Adipocyte (in vitro differentiated cells): ENCODE measurements around the gene TENM3.

Experiments used
- DNase-seq: peaks from one replicate; pipeline ENCODE4 v3.0.0-alpha.2; 2015; ENCODE audit warnings: low read depth
- H3K27me3 ChIP-seq: replicated peaks from 2 replicates; pipeline ENCODE4 v1.7.0; 2013; ENCODE audit warnings: mild to moderate bottlenecking, low read length, moderate library complexity; ENCODE audit not compliant: control insufficient read depth, insufficient read depth
- H3K36me3 ChIP-seq: 2 replicates; pipeline ENCODE4 v1.7.0; 2013; ENCODE audit warnings: low read length, mild to moderate bottlenecking, moderate library complexity; ENCODE audit not compliant: control insufficient read depth, insufficient read depth, severe bottlenecking
- H3K4me1 ChIP-seq: 2 replicates; pipeline ENCODE4 v1.7.0; 2013; ENCODE audit warnings: mild to moderate bottlenecking, low read length, moderate library complexity; ENCODE audit not compliant: control insufficient read depth, insufficient read depth
- H3K4me3 ChIP-seq: 2 replicates; pipeline ENCODE4 v1.7.0; 2013; ENCODE audit warnings: mild to moderate bottlenecking, low read length, moderate library complexity
- H3K9ac ChIP-seq: 2 replicates; pipeline ENCODE4 v1.7.0; 2013; ENCODE audit warnings: mild to moderate bottlenecking, low read length, moderate library complexity
- H3K9me3 ChIP-seq: 2 replicates; pipeline ENCODE4 v1.7.0; 2013; ENCODE audit warnings: mild to moderate bottlenecking, low read length, moderate library complexity; ENCODE audit not compliant: control insufficient read depth

TENM3 gene

GRCh38 chr4:182548156-182548555, 305.0 kb downstream of the TENM3 start:
- DNase-seq: no peak
- Histone ChIP-seq H3K36me3 (peaks cover 2% of the 10 kb centered on the region), H3K4me1 (no peaks in the 10 kb centered on the region), H3K27me3 (no peaks in the 10 kb centered on the region), H3K9me3 (no peaks in the 10 kb centered on the region), H3K9ac (no peak overlapping the region), H3K4me3 (no peak overlapping the region)

GRCh38 chr4:182549356-182549755, 306.2 kb downstream of the TENM3 start:
- no peak for DNase-seq
- peaks cover 6% of the 10 kb centered on the region for H3K4me1 ChIP-seq
- no peaks in the 10 kb centered on the region for H3K9me3 ChIP-seq
- H3K36me3 ChIP-seq: peaks cover 2% of the 10 kb centered on the region
- no peak overlapping the region for H3K4me3 ChIP-seq
- no peaks in the 10 kb centered on the region for H3K27me3 ChIP-seq
- H3K9ac ChIP-seq: no peak overlapping the region

- Histone ChIP-seq H3K27me3 (no peaks in the 10 kb centered on the region), H3K36me3 (peaks cover 2% of the 10 kb centered on the region), H3K4me3 (no peak overlapping the region), H3K9me3 (no peaks in the 10 kb centered on the region), H3K4me1 (peaks cover 23% of the 10 kb centered on the region), H3K9ac (no peak overlapping the region)
- no peak for DNase-seq
Measured at GRCh38 chr4:182552948-182553347, 309.7 kb downstream of the TENM3 start.

GRCh38 chr4:182553653-182554052, 310.5 kb downstream of the TENM3 start:
- peaks cover 23% of the 10 kb centered on the region for H3K4me1 ChIP-seq

GRCh38 chr4:182554736-182555135, 311.5 kb downstream of the TENM3 start:
- Histone ChIP-seq H3K4me3 (peak overlapping the region; percentile 78), H3K27me3 (no peaks in the 10 kb centered on the region), H3K36me3 (no peaks in the 10 kb centered on the region), H3K9ac (peak overlapping the region; percentile 66), H3K4me1 (peaks cover 23% of the 10 kb centered on the region), H3K9me3 (no peaks in the 10 kb centered on the region)
- no peak for DNase-seq

More at GRCh38 chr4:182553653-182554052, 310.5 kb downstream of the TENM3 start:
- Histone ChIP-seq H3K9me3 (no peaks in the 10 kb centered on the region), H3K9ac (peak overlapping the region; percentile 66), H3K4me3 (peak overlapping the region; percentile 78), H3K36me3 (no peaks in the 10 kb centered on the region), H3K27me3 (no peaks in the 10 kb centered on the region)
- DNase-seq: no peak

GRCh38 chr4:182555997-182556418, 312.8 kb downstream of the TENM3 start:
- H3K4me3 ChIP-seq: no peak overlapping the region
- H3K36me3 ChIP-seq: no peaks in the 10 kb centered on the region
- H3K4me1 ChIP-seq: peaks cover 23% of the 10 kb centered on the region
- peak; percentile 94 for DNase-seq
- H3K27me3 ChIP-seq: no peaks in the 10 kb centered on the region
- no peaks in the 10 kb centered on the region for H3K9me3 ChIP-seq
- no peak overlapping the region for H3K9ac ChIP-seq

- Histone ChIP-seq H3K9me3 (no peaks in the 10 kb centered on the region), H3K9ac (no peak overlapping the region), H3K27me3 (no peaks in the 10 kb centered on the region), H3K4me3 (no peak overlapping the region), H3K36me3 (no peaks in the 10 kb centered on the region), H3K4me1 (peaks cover 23% of the 10 kb centered on the region)
- peak; percentile 3 for DNase-seq
Measured at GRCh38 chr4:182556580-182556979, 313.4 kb downstream of the TENM3 start.

GRCh38 chr4:182560358-182560757, 317.2 kb downstream of the TENM3 start:
- no peak overlapping the region for H3K4me3 ChIP-seq
- DNase-seq: peak; percentile 11

GRCh38 chr4:182562350-182562749, 319.1 kb downstream of the TENM3 start:
- H3K9ac ChIP-seq: no peak overlapping the region
- H3K4me1 ChIP-seq: peaks cover 5% of the 10 kb centered on the region
- H3K4me3 ChIP-seq: no peak overlapping the region
- no peaks in the 10 kb centered on the region for H3K36me3 ChIP-seq
- DNase-seq: no peak
- no peaks in the 10 kb centered on the region for H3K9me3 ChIP-seq
- H3K27me3 ChIP-seq: no peaks in the 10 kb centered on the region

More at GRCh38 chr4:182560358-182560757, 317.2 kb downstream of the TENM3 start:
- Histone ChIP-seq H3K27me3 (no peaks in the 10 kb centered on the region), H3K9ac (no peak overlapping the region), H3K9me3 (no peaks in the 10 kb centered on the region), H3K36me3 (no peaks in the 10 kb centered on the region), H3K4me1 (peaks cover 12% of the 10 kb centered on the region)

GRCh38 chr4:182564724-182565369, 321.6 kb downstream of the TENM3 start:
- Histone ChIP-seq H3K9ac (no peak overlapping the region), H3K27me3 (no peaks in the 10 kb centered on the region), H3K9me3 (no peaks in the 10 kb centered on the region), H3K4me3 (no peak overlapping the region), H3K36me3 (no peaks in the 10 kb centered on the region), H3K4me1 (peaks cover 5% of the 10 kb centered on the region)
- DNase-seq: no peak

- no peak overlapping the region for H3K9ac ChIP-seq
- DNase-seq: no peak
- H3K4me3 ChIP-seq: no peak overlapping the region
- no peaks in the 10 kb centered on the region for H3K9me3 ChIP-seq
- no peaks in the 10 kb centered on the region for H3K27me3 ChIP-seq
- H3K36me3 ChIP-seq: no peaks in the 10 kb centered on the region
- peaks cover 5% of the 10 kb centered on the region for H3K4me1 ChIP-seq
Measured at GRCh38 chr4:182567119-182567518, 323.9 kb downstream of the TENM3 start.

GRCh38 chr4:182569561-182569960, 326.4 kb downstream of the TENM3 start:
- no peak overlapping the region for H3K9ac ChIP-seq
- H3K4me1 ChIP-seq: peaks cover 4% of the 10 kb centered on the region
- H3K27me3 ChIP-seq: no peaks in the 10 kb centered on the region
- no peaks in the 10 kb centered on the region for H3K9me3 ChIP-seq
- H3K4me3 ChIP-seq: no peak overlapping the region
- no peak for DNase-seq
- H3K36me3 ChIP-seq: no peaks in the 10 kb centered on the region
